Measurements from ENCODE around the gene B9D2. TPM values are rescaled to one million over a fixed set of nuclear protein-coding genes. Genes with fewer than 3 reads are reported as not detected.

B9D2 gene
- total RNA-seq, 1 donor from 2014 or later = 2.5 TPM

GRCh38 chr19:41328157-41328841 is 35.6 kb downstream of the B9D2 start:
- Histone ChIP-seq H3K9ac (no peak overlapping the region), H2AFZ (replicated peaks) (no peak overlapping the region), H3F3A (ENCODE audit: low read depth) (peaks cover 16% of the 10 kb centered on the region), H3K27me3 (peaks cover 12% of the 10 kb centered on the region), H3K79me2 (ENCODE audit: low read depth) (no peaks in the 10 kb centered on the region), H3K4me2 (no peak overlapping the region), H4K20me1 (ENCODE audit: low read depth) (peaks cover 15% of the 10 kb centered on the region), H3K27ac (no peak overlapping the region), H3K9me3 (ENCODE audit: low read depth) (no peaks in the 10 kb centered on the region), H3K4me1 (peaks cover 18% of the 10 kb centered on the region), H3K4me3 (no peak overlapping the region), H3K36me3 (no peaks in the 10 kb centered on the region)
- TF ChIP-seq CTCF (IDR thresholded peaks at IDR 0.05) = no peak
- no peak for TF ChIP-seq EZH2 (IDR thresholded peaks at IDR 0.05)
- TF ChIP-seq EZH2phosphoT487 (IDR thresholded peaks at IDR 0.05) = no peak
- peaks cover 36% of the 10 kb centered on the region for H3K4me1 Mint-ChIP-seq
- peaks cover 14% of the 10 kb centered on the region for H3K27me3 Mint-ChIP-seq (ENCODE audit: insufficient read depth, low read depth)
- H3K27ac Mint-ChIP-seq = no peak overlapping the region
- H3K4me3 Mint-ChIP-seq = peak overlapping the region; percentile 4
- no peak for DNase-seq (ENCODE audit: low spot score)
- no peaks in the 10 kb centered on the region for H3K9me3 Mint-ChIP-seq
- H3K36me3 Mint-ChIP-seq = no peaks in the 10 kb centered on the region

DNA sequence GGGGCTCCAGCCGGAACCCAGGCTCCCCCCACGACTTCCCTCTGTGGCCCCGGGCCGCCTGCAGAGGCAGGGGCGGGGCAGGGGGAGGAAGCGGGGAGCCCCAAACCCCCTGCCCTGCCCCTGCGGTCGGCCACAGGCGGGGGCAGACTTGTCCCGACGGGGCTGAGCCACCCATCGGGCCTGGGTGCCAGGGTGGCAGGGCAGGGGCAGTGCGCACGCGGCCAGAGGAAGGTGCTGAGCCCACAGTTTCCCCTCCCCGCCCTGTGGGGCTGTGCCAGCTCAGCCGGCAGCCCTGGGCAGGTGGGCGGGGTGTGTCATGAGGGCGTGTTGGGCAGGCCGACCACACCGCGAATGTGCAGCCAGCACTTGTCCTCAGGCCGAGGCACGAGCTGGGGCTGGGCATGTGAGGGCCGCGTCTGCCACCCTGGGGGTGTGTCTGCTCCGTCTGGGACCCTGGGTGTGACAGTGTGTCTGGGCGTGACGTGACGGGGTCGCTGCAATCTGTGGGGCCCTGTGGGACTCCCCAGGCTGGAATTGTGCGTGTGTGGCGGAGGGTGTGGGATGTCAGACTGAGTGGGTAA is 36.3 kb downstream of the B9D2 start:
- peaks cover 43% of the 10 kb centered on the region for H3K4me1 Mint-ChIP-seq
- H3K4me1 ChIP-seq = peaks cover 18% of the 10 kb centered on the region
- peaks cover 12% of the 10 kb centered on the region for H3K27me3 ChIP-seq
- no peak overlapping the region for H3K4me2 ChIP-seq
- H3K9ac ChIP-seq = no peak overlapping the region
- H3K36me3 Mint-ChIP-seq = no peaks in the 10 kb centered on the region
- H3K9me3 Mint-ChIP-seq = no peaks in the 10 kb centered on the region
- H3K36me3 ChIP-seq = no peaks in the 10 kb centered on the region
- peaks cover 16% of the 10 kb centered on the region for H3F3A ChIP-seq (ENCODE audit: low read depth)
- TF ChIP-seq CTCF (IDR thresholded peaks at IDR 0.05) = no peak
- TF ChIP-seq EZH2phosphoT487 (IDR thresholded peaks at IDR 0.05) = no peak
- TF ChIP-seq EZH2 (IDR thresholded peaks at IDR 0.05) = no peak
- peaks cover 14% of the 10 kb centered on the region for H3K27me3 Mint-ChIP-seq (ENCODE audit: insufficient read depth, low read depth)
- peak overlapping the region; percentile 4 for H3K4me3 Mint-ChIP-seq
- H3K79me2 ChIP-seq (ENCODE audit: low read depth) = no peaks in the 10 kb centered on the region
- no peak overlapping the region for H3K27ac ChIP-seq
- H3K27ac Mint-ChIP-seq = no peak overlapping the region
- DNase-seq (ENCODE audit: low spot score) = no peak
- H4K20me1 ChIP-seq (ENCODE audit: low read depth) = peaks cover 15% of the 10 kb centered on the region
- no peak overlapping the region for H3K4me3 ChIP-seq
- no peaks in the 10 kb centered on the region for H3K9me3 ChIP-seq (ENCODE audit: low read depth)
- H2AFZ ChIP-seq (replicated peaks) = no peak overlapping the region

- Histone ChIP-seq H3K27ac (no peak overlapping the region), H3F3A (ENCODE audit: low read depth) (peaks cover 16% of the 10 kb centered on the region), H3K27me3 (peaks cover 12% of the 10 kb centered on the region), H2AFZ (replicated peaks) (no peak overlapping the region), H3K4me3 (no peak overlapping the region), H3K9me3 (ENCODE audit: low read depth) (no peaks in the 10 kb centered on the region), H3K79me2 (ENCODE audit: low read depth) (no peaks in the 10 kb centered on the region), H3K36me3 (no peaks in the 10 kb centered on the region), H3K4me2 (no peak overlapping the region), H3K9ac (no peak overlapping the region), H3K4me1 (peaks cover 18% of the 10 kb centered on the region), H4K20me1 (ENCODE audit: low read depth) (peaks cover 18% of the 10 kb centered on the region)
- no peak for DNase-seq (ENCODE audit: low spot score)
- peaks cover 46% of the 10 kb centered on the region for H3K4me1 Mint-ChIP-seq
- peak overlapping the region; percentile 2 for H3K27ac Mint-ChIP-seq
- H3K36me3 Mint-ChIP-seq = no peaks in the 10 kb centered on the region
- peaks cover 11% of the 10 kb centered on the region for H3K27me3 Mint-ChIP-seq (ENCODE audit: insufficient read depth, low read depth)
- TF ChIP-seq EZH2 (IDR thresholded peaks at IDR 0.05) (no peak), EZH2phosphoT487 (IDR thresholded peaks at IDR 0.05) (no peak), CTCF (IDR thresholded peaks at IDR 0.05) (no peak)
- no peaks in the 10 kb centered on the region for H3K9me3 Mint-ChIP-seq
- H3K4me3 Mint-ChIP-seq = peak overlapping the region; percentile 34
Measured at GRCh38 chr19:41327076-41327575, 36.8 kb downstream of the B9D2 start.

Measured in neural progenitor cell (in vitro differentiated cells).